Gastrocnemius medialis (tissue), 4 donors: ENCODE data around the gene CSF1.

Experiments
- CTCF ChIP-seq, 5 experiments: fragments of 450-650 bp in 3 of 5; fragments of 200-600 bp in 2 of 5; sonication (generic) in 2 of 5; IDR thresholded peaks in 4 of 5; conservative IDR thresholded peaks in 1 of 5; 1 replicate in 4 of 5; 2 replicates in 1 of 5; pipeline ENCODE4 v1.5.1; 2016 to 2019; ENCODE audit warnings: antibody characterized with exemption in 5 of 5, mild to moderate bottlenecking in 3 of 5, moderate library complexity in 3 of 5
- POLR2A ChIP-seq, 2 donors: fragments of 450-650 bp; IDR thresholded peaks; one replicate each; pipeline ENCODE4 v1.6.1; 2017; ENCODE audit warnings: antibody characterized with exemption in 2 of 2, mild to moderate bottlenecking in 2 of 2, moderate library complexity in 2 of 2

DNA sequence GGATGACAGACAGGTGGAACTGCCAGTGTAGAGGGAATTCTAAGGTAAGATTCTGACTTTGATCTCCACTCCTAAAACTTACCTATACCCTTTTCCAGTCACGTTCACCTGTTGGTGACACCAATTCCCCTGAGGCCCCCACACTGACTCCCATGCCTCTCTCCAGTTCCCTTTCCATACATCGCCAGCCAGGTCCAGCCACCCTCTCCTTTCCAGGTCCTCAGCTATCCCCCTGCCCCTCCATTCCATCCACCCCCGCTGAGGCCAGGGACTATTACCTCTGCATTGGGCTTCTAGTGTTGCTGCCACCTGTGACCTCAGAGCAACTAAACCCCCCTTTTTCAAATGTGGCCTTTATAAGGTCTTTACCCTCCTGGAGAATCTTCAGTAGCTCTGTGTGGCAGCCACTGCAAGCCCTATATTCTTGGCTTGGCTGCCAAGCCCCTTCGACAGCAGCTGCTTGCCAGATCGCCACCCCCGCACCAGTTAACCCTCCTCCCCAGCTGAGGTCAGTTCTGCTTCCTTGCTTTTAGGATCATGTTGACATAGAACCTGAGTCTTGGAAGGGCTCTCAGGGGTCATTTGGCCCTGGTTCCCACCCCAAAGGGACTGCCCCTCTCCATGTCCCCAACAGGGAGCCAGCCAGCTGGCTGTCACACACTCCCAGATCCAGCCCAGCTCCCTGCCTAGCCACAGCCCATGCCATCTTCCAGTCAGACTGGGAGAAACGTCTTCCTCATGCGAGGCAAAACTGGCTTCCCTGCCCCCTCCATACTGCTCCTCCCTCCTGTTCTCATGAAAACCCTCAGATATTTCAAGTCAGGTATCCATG lies 14.7 kb downstream of the CSF1 start:
- no peak for TF ChIP-seq CTCF (IDR thresholded peaks at IDR 0.05 in 4 of 5, conservative IDR thresholded peaks at IDR 0.05 in 1 of 5)
- no peak for TF ChIP-seq POLR2A (IDR thresholded peaks at IDR 0.05)
